Progenitor cell of endocrine pancreas (in vitro differentiated cells): ENCODE measurements around the gene DPH2. TPM values are rescaled to one million over a fixed set of nuclear protein-coding genes. Genes with fewer than 3 reads are reported as not detected.
A peak's percentile ranks its signal among the peaks of the same experiment; 100 is the strongest.

ENCODE experiments used
- DNase-seq: peaks from one replicate; pipeline ENCODE4 v3.0.0; 2021; ENCODE audit warnings: low spot score; ENCODE audit not compliant: unreplicated experiment
- H3K27ac Mint-ChIP-seq: 2 replicates; pipeline ENCODE4 v1.8.0; 2021; ENCODE audit warnings: mild to moderate bottlenecking, moderate library complexity, mixed read lengths
- H3K27me3 Mint-ChIP-seq: 2 replicates; pipeline ENCODE4 v1.8.0; 2021; ENCODE audit warnings: mixed read lengths
- H3K36me3 Mint-ChIP-seq: 2 replicates; pipeline ENCODE4 v1.8.0; 2022; ENCODE audit warnings: mixed read lengths; ENCODE audit not compliant: insufficient read depth
- H3K4me1 Mint-ChIP-seq: 2 replicates; pipeline ENCODE4 v1.8.0; 2021; ENCODE audit warnings: low read depth, mixed read lengths
- H3K4me3 Mint-ChIP-seq: 2 replicates; pipeline ENCODE4 v1.8.0; 2021; ENCODE audit warnings: low read depth, mild to moderate bottlenecking, moderate library complexity, mixed read lengths
- H3K9me3 Mint-ChIP-seq: 2 replicates; pipeline ENCODE4 v1.8.0; 2021; ENCODE audit warnings: low read depth, mixed read lengths
- CTCF ChIP-seq: fragments of 200-600 bp; sonication (generic); IDR thresholded peaks from one replicate; pipeline ENCODE4 v1.5.0; 2021; ENCODE audit warnings: antibody characterized with exemption, mild to moderate bottlenecking; ENCODE audit not compliant: unreplicated experiment
- total RNA-seq: library from RNA; stranded (reverse); gene quantifications from 2 replicates; pipeline ENCODE4 v1.2.1, GENCODE V29; 2021

Gene DPH2
- total RNA-seq, 1 donor from 2014 or later: 25.4 TPM

DNA sequence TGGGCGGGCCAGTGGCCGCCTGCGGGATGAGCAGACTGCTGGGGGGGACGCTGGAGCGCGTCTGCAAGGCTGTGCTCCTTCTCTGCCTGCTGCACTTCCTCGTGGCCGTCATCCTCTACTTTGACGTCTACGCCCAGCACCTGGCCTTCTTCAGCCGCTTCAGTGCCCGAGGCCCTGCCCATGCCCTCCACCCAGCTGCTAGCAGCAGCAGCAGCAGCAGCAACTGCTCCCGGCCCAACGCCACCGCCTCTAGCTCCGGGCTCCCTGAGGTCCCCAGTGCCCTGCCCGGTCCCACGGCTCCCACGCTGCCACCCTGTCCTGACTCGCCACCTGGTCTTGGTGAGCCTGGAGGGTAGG, 11.3 kb downstream of the DPH2 start:
- Mint-ChIP-seq H3K4me3 (peak overlapping the region; percentile 86), H3K4me1 (peaks cover 27% of the 10 kb centered on the region), H3K27ac (no peak overlapping the region), H3K9me3 (no peaks in the 10 kb centered on the region), H3K36me3 (peaks cover 25% of the 10 kb centered on the region), H3K27me3 (no peaks in the 10 kb centered on the region)
- no peak for TF ChIP-seq CTCF
- DNase-seq: no peak

- H3K27ac Mint-ChIP-seq: no peak overlapping the region
- H3K4me1 Mint-ChIP-seq: peaks cover 31% of the 10 kb centered on the region
- H3K9me3 Mint-ChIP-seq: no peaks in the 10 kb centered on the region
- TF ChIP-seq CTCF: no peak
- H3K36me3 Mint-ChIP-seq: peaks cover 24% of the 10 kb centered on the region
- DNase-seq: no peak
- no peaks in the 10 kb centered on the region for H3K27me3 Mint-ChIP-seq
- no peak overlapping the region for H3K4me3 Mint-ChIP-seq
Observed at GRCh38 chr1:43981636-43982035, 11.8 kb downstream of the DPH2 start.

GRCh38 chr1:43982241-43982640, 12.4 kb downstream of the DPH2 start:
- peaks cover 35% of the 10 kb centered on the region for H3K4me1 Mint-ChIP-seq
- peaks cover 22% of the 10 kb centered on the region for H3K36me3 Mint-ChIP-seq
- no peak overlapping the region for H3K27ac Mint-ChIP-seq
- DNase-seq: no peak
- TF ChIP-seq CTCF: no peak
- H3K9me3 Mint-ChIP-seq: no peaks in the 10 kb centered on the region
- H3K27me3 Mint-ChIP-seq: no peaks in the 10 kb centered on the region
- H3K4me3 Mint-ChIP-seq: no peak overlapping the region

DNA sequence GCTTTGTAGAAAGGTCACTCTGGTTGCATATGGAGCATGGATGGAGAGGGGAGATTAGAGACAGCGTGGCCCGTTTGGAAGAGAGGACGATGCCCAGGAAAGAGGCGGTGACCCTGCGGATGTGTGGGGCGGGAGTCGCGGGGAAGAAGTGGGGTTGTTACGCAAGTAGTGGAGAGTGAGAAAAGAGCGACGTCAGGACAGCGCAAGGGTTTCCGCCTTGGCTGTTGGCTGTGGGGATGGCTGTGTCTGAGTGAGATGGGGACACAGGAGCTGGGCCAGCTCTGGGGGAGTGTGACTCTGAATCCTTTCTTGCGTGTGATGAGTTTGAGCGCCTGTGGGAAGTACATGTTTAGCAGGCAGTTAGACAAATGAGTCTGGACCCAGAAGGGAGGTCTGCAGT, 13.0 kb downstream of the DPH2 start:
- no peak for DNase-seq
- Mint-ChIP-seq H3K4me3 (no peak overlapping the region), H3K27me3 (no peaks in the 10 kb centered on the region), H3K9me3 (no peaks in the 10 kb centered on the region), H3K27ac (no peak overlapping the region), H3K4me1 (peaks cover 37% of the 10 kb centered on the region), H3K36me3 (peaks cover 17% of the 10 kb centered on the region)
- TF ChIP-seq CTCF: no peak

GRCh38 chr1:43983253-43983899, 13.6 kb downstream of the DPH2 start:
- Mint-ChIP-seq H3K4me1 (peaks cover 35% of the 10 kb centered on the region), H3K27me3 (no peaks in the 10 kb centered on the region), H3K9me3 (no peaks in the 10 kb centered on the region), H3K4me3 (no peak overlapping the region), H3K36me3 (peaks cover 16% of the 10 kb centered on the region), H3K27ac (peak overlapping the region; percentile 49)
- no peak for DNase-seq
- no peak for TF ChIP-seq CTCF
